HepG2 (cell line): ENCODE measurements around the gene ARL5C. TPM values are rescaled to one million over a fixed set of nuclear protein-coding genes. Genes with fewer than 3 reads are reported as not detected.

ENCODE experiments used
- AGO2 ChIP-seq: fragments of 200-400 bp; formaldehyde crosslinking; optimal IDR thresholded peaks from 2 replicates; pipeline ENCODE3; 2017; ENCODE audit warnings: mild to moderate bottlenecking, low read depth, low read length, moderate library complexity
- HNRNPLL ChIP-seq: fragments of 200-400 bp; formaldehyde crosslinking; IDR thresholded peaks from 2 replicates; pipeline ENCODE4 v1.6.1; 2017; ENCODE audit warnings: mild to moderate bottlenecking, low read depth, low read length; ENCODE audit not compliant: poor library complexity, severe bottlenecking
- HOXD1 ChIP-seq: sonication (generic); formaldehyde crosslinking; IDR thresholded peaks from 2 replicates; pipeline ENCODE4 v1.5.0; 2020; ENCODE audit warnings: missing genetic modification reagents
- MAFF ChIP-seq: IDR thresholded peaks from 2 replicates; pipeline ENCODE4 v1.6.1; 2011; ENCODE audit warnings: low read depth, low read length, improper control_type of control experiment
- NBN ChIP-seq: fragments of 450-650 bp; conservative IDR thresholded peaks from 2 replicates; pipeline ENCODE4 v1.6.1; 2017
- NCOA2 ChIP-seq: sonication (generic); formaldehyde crosslinking; IDR thresholded peaks from 2 replicates; pipeline ENCODE4 v1.8.0; 2022; ENCODE audit warnings: inconsistent platforms
- SATB2 ChIP-seq: sonication (generic); formaldehyde crosslinking; IDR thresholded peaks from 2 replicates; pipeline ENCODE4 v1.5.0; 2020; ENCODE audit warnings: missing genetic modification reagents
- SKI ChIP-seq: fragments of 450-650 bp; IDR thresholded peaks from one replicate; pipeline ENCODE4 v1.6.1; 2018; ENCODE audit warnings: mild to moderate bottlenecking; ENCODE audit not compliant: partially characterized antibody
- SP140L ChIP-seq: sonication (generic); formaldehyde crosslinking; IDR thresholded peaks from 2 replicates; pipeline ENCODE4 v1.4.0; 2020; ENCODE audit warnings: missing genetic modification reagents, borderline replicate concordance
- TEAD3 ChIP-seq: optimal IDR thresholded peaks from 2 replicates; pipeline ENCODE3; 2016; ENCODE audit warnings: borderline replicate concordance
- ZNF224 ChIP-seq: sonication (generic); formaldehyde crosslinking; IDR thresholded peaks from 2 replicates; pipeline ENCODE4 v1.5.0; 2020; ENCODE audit warnings: mild to moderate bottlenecking, missing genetic modification reagents
- ZNF496 ChIP-seq: sonication (generic); formaldehyde crosslinking; IDR thresholded peaks from 2 replicates; pipeline ENCODE4 v1.8.1; 2023; ENCODE audit warnings: mild to moderate bottlenecking, moderate library complexity, missing genetic modification reagents; ENCODE audit not compliant: insufficient replicate concordance
- ZNF558 ChIP-seq: sonication (generic); formaldehyde crosslinking; IDR thresholded peaks from 2 replicates; pipeline ENCODE4 v1.9.0; 2022; ENCODE audit warnings: mild to moderate bottlenecking, missing genetic modification reagents, borderline replicate concordance
- polyA plus RNA-seq, 8 experiments: library from polyadenylated mRNA; depleted of rRNA in 3 of 8; stranded (reverse) in 7 of 8; unstranded in 1 of 8; fragments of >200 nt; fragmentation: Illumina TruSeq in 4 of 8; extraction: Trizol in 4 of 8; gene quantifications; 2 replicates each; pipeline versions ENCODE4 v1.2.1 to v1.2.3, GENCODE V29; 2011 to 2016; ENCODE audit warnings: low read depth in 4 of 8, missing spikeins in 1 of 8, mixed read lengths in 1 of 8; ENCODE audit not compliant: insufficient read depth in 1 of 8
- total RNA-seq, 5 experiments: library from RNA; depleted of rRNA; stranded (reverse); fragments of >200 nt; fragmentation: Illumina TruSeq; extraction: Trizol; gene quantifications; 2 replicates each; pipeline ENCODE4 v1.2.3, GENCODE V29; 2016; ENCODE audit warnings: low read depth in 1 of 5
- TF ChIP-seq, protein P1 (sequence below): sonication (generic); formaldehyde crosslinking; IDR thresholded peaks from one replicate; pipeline ENCODE4 v1.5.1; 2020; ENCODE audit warnings: mild to moderate bottlenecking, missing genetic modification reagents; ENCODE audit errors: not compliant biosample characterization
- TF ChIP-seq, protein P2 (sequence below): sonication (generic); formaldehyde crosslinking; IDR thresholded peaks from 2 replicates; pipeline ENCODE4 v1.4.0; 2020; ENCODE audit warnings: missing genetic modification reagents, borderline replicate concordance
- TF ChIP-seq, protein P3 (sequence below): sonication (generic); formaldehyde crosslinking; IDR thresholded peaks from 2 replicates; pipeline ENCODE4 v1.5.1; 2020; ENCODE audit warnings: mild to moderate bottlenecking, missing genetic modification reagents, borderline replicate concordance

ARL5C gene
- total and polyA plus RNA-seq, 2 of the 13 experiments (the other 11 are each of a cell fraction or from before 2014, with no cell fraction given), result not detected

DNA sequence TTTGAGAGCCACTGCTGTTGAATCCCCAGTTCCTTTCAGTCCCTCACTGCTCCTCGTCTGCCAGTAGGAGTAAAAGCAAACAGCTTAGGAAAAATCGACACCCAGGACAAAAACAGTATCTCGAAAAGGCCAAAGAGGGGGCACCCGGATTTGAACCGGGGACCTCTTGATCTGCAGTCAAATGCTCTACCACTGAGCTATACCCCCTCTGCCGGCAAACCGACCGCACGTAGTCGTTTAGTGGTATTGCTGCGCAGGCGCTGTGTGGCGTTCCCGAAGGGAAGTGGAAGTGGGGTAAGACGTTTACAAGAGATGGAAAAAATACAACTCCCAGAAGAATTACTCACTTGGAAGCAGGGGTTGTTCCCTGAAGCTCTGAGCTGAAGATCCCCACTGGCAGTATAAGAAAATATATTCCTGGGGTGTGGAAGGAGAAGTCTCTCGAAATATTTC lies 12.3 kb downstream of the ARL5C start (continued):
- TF ChIP-seq TEAD3 (CRISPR knock-in tag) (peak; percentile 9), MAFF (no peak), NBN (no peak), ZNF496 (CRISPR knock-in tag) (no peak), HNRNPLL (no peak), ZNF224 (CRISPR knock-in tag) (peak; percentile 15; the same call in 1 of the 2 replicates), SKI (peak; percentile 33), ZNF558 (CRISPR knock-in tag) (no peak), HOXD1 (CRISPR knock-in tag) (no peak), NCOA2 (peak; percentile 23; the same call in 1 of the 2 replicates), SATB2 (CRISPR knock-in tag) (no peak; the same call in 1 of the 2 replicates), SP140L (CRISPR knock-in tag) (0 out of 2 replicates have a peak, but pooled peaks have one; percentile 60), AGO2 (no peak)
- TF ChIP-seq, protein P1, sequence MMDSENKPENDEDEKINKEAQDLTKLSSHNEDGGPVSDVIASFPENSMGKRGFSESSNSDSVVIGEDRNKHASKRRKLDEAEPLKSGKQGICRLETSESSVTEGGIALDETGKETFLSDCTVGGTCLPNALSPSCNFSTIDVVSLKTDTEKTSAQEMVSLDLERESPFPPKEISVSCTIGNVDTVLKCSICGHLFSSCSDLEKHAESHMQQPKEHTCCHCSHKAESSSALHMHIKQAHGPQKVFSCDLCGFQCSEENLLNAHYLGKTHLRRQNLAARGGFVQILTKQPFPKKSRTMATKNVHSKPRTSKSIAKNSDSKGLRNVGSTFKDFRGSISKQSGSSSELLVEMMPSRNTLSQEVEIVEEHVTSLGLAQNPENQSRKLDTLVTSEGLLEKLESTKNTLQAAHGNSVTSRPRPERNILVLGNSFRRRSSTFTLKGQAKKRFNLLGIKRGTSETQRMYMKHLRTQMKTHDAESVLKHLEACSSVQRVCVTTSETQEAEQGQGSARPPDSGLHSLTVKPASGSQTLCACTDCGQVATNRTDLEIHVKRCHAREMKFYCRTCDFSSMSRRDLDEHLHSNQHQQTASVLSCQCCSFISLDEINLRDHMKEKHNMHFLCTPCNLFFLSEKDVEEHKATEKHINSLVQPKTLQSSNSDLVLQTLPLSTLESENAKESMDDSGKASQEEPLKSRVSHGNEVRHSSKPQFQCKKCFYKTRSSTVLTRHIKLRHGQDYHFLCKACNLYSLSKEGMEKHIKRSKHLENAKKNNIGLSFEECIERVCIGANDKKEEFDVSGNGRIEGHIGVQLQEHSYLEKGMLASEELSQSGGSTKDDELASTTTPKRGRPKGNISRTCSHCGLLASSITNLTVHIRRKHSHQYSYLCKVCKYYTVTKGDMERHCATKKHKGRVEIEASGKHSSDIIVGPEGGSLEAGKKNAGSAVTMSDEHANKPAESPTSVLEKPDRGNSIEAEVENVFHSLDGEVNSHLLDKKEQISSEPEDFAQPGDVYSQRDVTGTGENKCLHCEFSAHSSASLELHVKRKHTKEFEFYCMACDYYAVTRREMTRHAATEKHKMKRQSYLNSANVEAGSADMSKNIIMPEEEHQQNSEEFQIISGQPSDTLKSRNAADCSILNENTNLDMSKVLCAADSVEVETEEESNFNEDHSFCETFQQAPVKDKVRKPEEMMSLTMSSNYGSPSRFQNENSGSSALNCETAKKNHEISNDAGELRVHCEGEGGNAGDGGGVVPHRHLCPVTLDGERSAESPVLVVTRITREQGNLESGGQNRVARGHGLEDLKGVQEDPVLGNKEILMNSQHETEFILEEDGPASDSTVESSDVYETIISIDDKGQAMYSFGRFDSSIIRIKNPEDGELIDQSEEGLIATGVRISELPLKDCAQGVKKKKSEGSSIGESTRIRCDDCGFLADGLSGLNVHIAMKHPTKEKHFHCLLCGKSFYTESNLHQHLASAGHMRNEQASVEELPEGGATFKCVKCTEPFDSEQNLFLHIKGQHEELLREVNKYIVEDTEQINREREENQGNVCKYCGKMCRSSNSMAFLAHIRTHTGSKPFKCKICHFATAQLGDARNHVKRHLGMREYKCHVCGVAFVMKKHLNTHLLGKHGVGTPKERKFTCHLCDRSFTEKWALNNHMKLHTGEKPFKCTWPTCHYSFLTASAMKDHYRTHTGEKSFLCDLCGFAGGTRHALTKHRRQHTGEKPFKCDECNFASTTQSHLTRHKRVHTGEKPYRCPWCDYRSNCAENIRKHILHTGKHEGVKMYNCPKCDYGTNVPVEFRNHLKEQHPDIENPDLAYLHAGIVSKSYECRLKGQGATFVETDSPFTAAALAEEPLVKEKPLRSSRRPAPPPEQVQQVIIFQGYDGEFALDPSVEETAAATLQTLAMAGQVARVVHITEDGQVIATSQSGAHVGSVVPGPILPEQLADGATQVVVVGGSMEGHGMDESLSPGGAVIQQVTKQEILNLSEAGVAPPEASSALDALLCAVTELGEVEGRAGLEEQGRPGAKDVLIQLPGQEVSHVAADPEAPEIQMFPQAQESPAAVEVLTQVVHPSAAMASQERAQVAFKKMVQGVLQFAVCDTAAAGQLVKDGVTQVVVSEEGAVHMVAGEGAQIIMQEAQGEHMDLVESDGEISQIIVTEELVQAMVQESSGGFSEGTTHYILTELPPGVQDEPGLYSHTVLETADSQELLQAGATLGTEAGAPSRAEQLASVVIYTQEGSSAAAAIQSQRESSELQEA, result no peak
- TF ChIP-seq, protein P2, sequence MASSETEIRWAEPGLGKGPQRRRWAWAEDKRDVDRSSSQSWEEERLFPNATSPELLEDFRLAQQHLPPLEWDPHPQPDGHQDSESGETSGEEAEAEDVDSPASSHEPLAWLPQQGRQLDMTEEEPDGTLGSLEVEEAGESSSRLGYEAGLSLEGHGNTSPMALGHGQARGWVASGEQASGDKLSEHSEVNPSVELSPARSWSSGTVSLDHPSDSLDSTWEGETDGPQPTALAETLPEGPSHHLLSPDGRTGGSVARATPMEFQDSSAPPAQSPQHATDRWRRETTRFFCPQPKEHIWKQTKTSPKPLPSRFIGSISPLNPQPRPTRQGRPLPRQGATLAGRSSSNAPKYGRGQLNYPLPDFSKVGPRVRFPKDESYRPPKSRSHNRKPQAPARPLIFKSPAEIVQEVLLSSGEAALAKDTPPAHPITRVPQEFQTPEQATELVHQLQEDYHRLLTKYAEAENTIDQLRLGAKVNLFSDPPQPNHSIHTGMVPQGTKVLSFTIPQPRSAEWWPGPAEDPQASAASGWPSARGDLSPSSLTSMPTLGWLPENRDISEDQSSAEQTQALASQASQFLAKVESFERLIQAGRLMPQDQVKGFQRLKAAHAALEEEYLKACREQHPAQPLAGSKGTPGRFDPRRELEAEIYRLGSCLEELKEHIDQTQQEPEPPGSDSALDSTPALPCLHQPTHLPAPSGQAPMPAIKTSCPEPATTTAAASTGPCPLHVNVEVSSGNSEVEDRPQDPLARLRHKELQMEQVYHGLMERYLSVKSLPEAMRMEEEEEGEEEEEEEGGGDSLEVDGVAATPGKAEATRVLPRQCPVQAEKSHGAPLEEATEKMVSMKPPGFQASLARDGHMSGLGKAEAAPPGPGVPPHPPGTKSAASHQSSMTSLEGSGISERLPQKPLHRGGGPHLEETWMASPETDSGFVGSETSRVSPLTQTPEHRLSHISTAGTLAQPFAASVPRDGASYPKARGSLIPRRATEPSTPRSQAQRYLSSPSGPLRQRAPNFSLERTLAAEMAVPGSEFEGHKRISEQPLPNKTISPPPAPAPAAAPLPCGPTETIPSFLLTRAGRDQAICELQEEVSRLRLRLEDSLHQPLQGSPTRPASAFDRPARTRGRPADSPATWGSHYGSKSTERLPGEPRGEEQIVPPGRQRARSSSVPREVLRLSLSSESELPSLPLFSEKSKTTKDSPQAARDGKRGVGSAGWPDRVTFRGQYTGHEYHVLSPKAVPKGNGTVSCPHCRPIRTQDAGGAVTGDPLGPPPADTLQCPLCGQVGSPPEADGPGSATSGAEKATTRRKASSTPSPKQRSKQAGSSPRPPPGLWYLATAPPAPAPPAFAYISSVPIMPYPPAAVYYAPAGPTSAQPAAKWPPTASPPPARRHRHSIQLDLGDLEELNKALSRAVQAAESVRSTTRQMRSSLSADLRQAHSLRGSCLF (CRISPR knock-in tag), result no peak
- TF ChIP-seq, protein P3, sequence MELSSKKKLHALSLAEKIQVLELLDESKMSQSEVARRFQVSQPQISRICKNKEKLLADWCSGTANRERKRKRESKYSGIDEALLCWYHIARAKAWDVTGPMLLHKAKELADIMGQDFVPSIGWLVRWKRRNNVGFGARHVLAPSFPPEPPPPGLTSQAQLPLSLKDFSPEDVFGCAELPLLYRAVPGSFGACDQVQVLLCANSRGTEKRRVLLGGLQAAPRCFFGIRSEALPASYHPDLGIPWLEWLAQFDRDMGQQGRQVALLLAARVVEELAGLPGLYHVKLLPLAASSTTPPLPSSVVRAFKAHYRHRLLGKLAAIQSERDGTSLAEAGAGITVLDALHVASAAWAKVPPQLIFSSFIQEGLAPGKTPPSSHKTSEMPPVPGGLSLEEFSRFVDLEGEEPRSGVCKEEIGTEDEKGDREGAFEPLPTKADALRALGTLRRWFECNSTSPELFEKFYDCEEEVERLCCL, result no peak
